HG02798 (cell line): ENCODE measurements around the gene SUPT6H.

Source experiments
- ATAC-seq: cut with Tn5 transposase; IDR thresholded peaks from one replicate; pipeline ENCODE4 v1.9.1; 2021; ENCODE audit warnings: mild to moderate bottlenecking; ENCODE audit not compliant: unreplicated experiment, poor library complexity

Gene SUPT6H

GRCh38 chr17:28661635-28662526 lies at the start of gene SUPT6H, which contains the start of gene SDF2:
SUPT6H (plus strand) TSS chr17:28662205; CDS start chr17:28673402, 11,197 bp downstream.
SDF2 (minus strand) TSS chr17:28661906; CDS start chr17:28661876, 30 bp downstream.
- peak; percentile 96 for ATAC-seq

GRCh38 chr17:28612531-28612930 lies 49.5 kb upstream of the SUPT6H start:
- ATAC-seq = no peak

GRCh38 chr17:28612936-28613872 lies 48.8 kb upstream of the SUPT6H start:
- ATAC-seq = no peak

DNA sequence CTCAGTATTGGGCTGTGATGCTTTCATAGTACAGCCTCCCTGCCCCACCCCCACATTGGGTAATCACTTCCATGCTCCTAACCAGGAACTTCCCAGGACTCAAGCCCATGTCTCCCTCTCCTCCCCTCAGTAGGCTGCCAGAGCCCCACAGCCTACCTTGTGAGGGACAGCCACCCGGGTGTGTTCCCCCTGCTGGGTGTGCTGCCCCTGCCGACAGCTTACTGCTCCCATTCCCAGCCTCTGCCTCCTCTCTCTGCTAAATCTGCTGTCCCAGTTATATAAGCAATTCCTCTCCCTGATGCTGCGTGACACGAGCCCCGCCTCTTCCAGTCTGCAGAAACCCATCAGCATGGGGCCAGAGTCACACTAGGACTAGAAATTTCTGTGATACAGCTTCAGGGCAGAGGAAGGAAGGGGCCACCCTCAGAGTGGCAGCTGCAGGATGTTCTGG lies 48.0 kb upstream of the SUPT6H start, which contains the start of gene RSKR:
RSKR (minus strand) TSS at position 255 of the 451 bp plus-strand sequence; CDS start at position 231, 24 bp downstream.
- no peak for ATAC-seq

DNA sequence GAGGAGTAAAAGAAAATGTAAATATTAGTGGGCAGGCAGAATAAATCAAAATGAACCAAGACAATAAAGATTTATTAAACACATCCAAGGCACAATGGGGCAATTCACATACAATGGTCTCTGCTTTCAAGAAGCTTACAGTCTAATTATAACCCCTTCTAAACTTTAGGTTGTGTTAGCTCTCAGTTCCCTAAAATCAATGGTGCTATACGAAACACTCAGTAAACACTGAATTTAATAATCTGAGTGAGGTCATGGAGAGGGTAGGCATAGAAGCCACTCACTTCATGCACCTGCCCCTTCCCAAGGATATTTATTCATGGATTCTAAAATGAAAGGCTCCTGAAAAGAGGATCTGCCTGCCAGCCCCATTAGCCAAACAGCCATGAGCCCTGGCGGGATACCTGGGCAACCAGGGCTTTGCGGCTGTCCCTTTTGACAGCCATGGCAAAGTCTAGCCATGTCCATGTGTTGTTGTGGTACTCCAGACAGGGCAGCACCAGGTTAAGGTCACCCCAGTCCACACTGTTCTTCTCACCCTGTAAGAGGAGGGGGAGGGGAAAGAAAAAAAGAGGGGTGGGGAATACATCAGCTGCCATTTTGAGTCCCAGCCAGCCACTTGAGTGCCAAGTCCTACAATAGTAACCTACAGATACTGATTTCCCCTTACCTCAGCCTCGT lies 46.6 kb upstream of the SUPT6H start:
- ATAC-seq = no peak

- ATAC-seq = no peak
Measured at GRCh38 chr17:28616281-28616680, 45.7 kb upstream of the SUPT6H start.

- no peak for ATAC-seq
Measured at GRCh38 chr17:28618464-28618863, 43.5 kb upstream of the SUPT6H start.

DNA sequence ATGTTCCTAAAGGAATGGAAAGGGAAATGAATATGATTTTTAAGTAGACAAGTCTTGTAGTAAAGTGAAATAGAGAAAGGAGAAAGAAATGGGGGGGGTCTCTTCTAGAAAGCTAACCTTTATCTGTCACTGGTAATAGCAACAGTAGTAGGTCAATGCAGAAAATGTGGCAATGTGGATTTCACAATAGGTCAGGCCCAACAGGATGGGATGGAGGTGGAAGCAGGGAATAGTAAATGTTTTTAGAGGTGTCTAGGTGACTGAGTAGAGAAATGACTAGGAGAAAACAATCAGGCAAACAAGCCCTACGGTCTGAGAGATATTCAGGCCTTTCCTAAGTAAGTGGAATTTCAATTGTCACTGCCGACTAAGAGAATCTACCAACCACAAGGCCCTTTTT lies 42.0 kb upstream of the SUPT6H start:
- no peak for ATAC-seq

GRCh38 chr17:28622186-28622585 lies 39.8 kb upstream of the SUPT6H start:
- no peak for ATAC-seq

DNA sequence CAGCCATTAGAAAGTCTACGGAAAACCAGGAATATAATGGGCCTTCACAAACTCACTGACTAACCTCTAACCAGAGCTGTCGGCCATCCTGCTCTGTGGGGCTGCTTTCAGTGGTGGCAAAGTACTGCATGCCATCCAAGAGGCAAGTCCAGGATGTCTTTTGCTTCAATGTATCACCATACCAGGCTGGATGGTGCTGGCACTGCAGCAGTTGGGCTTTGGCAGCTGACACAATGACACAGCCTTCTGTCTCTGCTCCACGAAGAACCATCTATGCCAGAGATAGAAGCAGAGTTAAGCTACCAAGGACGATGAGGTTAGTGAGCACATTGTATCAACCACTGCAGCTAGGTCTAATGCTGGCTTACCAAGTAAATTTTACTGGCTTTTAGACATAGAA lies 38.3 kb upstream of the SUPT6H start:
- no peak for ATAC-seq

DNA sequence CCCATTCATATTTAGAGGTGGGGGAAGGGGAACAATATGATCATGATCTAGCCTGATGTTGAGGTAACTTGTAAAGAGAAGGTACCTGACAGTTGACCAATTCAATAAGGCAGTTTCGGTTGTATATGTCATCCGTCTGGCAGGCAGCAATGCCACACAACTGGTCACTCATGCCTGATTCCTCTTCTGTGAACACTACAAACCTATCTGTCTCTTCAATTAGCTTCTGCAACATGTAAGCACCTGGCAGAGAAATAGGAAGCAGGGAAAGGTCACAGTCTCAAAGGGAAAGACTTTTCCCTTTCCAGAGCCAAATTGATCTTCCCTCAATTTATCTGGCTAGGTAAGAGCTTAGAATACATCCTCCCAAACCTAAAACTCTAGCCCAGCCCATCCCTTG lies 37.9 kb upstream of the SUPT6H start:
- no peak for ATAC-seq

GRCh38 chr17:28626818-28627217 lies 35.2 kb upstream of the SUPT6H start:
- ATAC-seq = no peak

DNA sequence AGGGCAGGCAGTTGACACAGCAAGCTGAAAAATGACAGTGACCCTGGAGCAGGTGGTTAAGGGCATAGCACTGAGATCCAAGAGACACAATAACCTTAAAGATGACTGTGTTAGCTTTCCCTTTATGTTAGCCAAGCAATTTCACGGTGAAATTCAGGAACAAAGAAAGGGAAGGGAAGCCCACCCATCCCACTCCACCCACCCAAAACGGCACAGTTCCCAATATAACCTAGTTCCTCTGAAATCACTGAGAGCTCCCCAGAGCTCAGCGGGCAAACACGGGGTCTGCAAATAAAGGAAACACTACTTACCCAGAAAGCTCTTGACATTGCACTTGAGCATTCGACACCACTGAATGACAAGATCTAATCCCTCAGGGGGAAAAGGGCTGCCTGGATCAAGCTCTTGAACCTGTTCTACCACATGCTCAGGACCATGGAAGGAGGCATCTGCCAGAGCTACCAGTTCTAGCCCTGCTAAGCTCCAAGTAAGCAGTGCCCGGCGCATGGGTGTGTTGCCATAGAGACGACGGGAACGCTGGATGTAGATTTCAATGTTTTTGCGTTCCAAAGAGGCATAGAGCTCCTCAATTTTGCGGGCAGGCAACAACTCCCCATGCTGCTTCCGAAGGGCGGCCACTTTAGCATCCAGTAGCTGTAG lies 27.7 kb upstream of the SUPT6H start:
- no peak for ATAC-seq

- ATAC-seq = no peak
Measured at GRCh38 chr17:28635506-28635905, 26.5 kb upstream of the SUPT6H start.

DNA sequence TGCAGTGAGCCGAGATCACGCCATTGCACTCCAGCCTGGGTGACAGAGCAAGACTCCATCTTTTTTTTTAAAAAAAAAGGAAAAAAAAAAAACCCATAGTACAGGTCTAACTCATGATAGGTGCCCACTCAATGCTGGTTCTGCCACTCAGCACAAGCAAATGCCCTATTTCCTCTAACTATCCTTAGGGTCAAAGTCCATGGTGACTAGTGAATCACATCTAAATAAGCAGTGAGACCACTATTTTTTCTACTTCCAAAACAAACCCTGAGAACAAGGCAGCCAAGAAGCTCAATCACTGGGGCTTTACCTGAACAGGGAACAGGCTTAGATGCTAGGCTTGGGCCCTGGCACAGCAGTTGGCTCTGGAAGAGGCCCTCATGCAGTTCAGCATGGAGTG lies 20.4 kb upstream of the SUPT6H start:
- ATAC-seq = no peak

GRCh38 chr17:28643983-28644786 lies 17.8 kb upstream of the SUPT6H start:
- ATAC-seq = peak; percentile 2

DNA sequence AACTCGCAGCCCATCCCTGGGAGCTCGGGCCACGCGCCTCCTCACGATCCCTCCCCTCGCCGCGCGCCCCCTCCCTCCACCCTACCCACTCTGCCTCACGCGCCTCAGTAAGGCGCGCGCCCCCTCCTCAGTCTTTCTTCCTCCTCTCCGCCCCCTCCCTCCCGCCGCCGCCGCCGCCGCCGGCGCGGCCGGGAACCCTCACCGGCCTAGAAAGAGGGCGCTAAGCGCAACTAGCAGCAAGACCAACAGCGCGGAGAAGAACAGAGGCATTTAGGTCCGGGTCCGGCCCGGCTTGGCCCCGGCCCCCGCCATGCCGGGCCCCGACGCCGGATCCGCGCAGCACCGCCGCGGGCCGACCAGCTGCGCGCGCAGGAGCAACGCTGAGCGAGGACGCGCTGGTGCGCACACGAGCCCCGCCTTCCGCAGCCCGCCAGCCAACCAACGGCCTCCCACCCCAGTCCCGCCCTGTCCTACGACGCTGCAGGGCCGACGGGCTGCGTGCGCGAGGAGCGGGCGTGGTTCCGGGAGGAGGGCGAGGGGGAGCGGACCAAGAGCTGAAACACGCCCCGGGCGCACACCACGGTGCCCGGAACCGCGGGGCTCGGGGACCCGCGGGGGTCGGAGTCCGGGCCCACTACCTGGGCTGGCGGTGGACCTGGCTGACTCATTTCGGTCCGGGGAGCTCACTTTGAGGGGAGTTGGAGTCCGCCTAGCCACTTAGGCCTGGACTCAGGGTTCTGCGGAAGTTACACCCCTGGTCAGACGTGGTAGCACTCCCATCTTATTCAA lies 17.0 kb upstream of the SUPT6H start, which contains the start of gene BLTP2:
BLTP2 (minus strand) TSS at position 372 of the 789 bp plus-strand sequence; CDS start at position 270, 102 bp downstream.
- peak; percentile 95 for ATAC-seq

GRCh38 chr17:28645576-28645939 lies 16.4 kb upstream of the SUPT6H start:
- no peak for ATAC-seq
